HepG2 (cell line): ENCODE data around the gene NUDT6. TPM values are rescaled to one million over a fixed set of nuclear protein-coding genes. Genes with fewer than 3 reads are reported as not detected.

Experiments
- ATAC-seq: fragments of 200-7000 bp; cut with Tn5 transposase; 3 replicates; pipeline ENCODE4 v1.9.1; 2020; ENCODE audit warnings: mild to moderate bottlenecking, moderate library complexity
- BruUV-seq: library from RNA; stranded (reverse); fragments of 400-500 nt; replicated peaks from 2 replicates; lab custom pipeline; 2021; lab: Mats Ljungman, UMichigan
- CTCF ChIA-PET: fragments of 300-600 bp; formaldehyde crosslinking; extraction: SDS; loops from one replicate; lab custom pipeline; 2021; ENCODE audit warnings: low total read pairs, inconsistent platforms, low intra/inter-chr PET ratio; lab: Yijun Ruan, JAX
- POLR2A ChIA-PET: fragments of 350-600 bp; sonication (Branson Sonifier 250); formaldehyde crosslinking; loops from one replicate; lab custom pipeline; 2020; ENCODE audit warnings: antibody characterized with exemption, inconsistent platforms; lab: Yijun Ruan, JAX
- DNase-seq: peaks from one replicate; pipeline ENCODE4 v3.0.0-alpha.2; 2015; ENCODE audit warnings: low spot score
- FAIRE-seq: peaks from 3 replicates; lab custom pipeline; 2011; peaks lifted over from hg19 to GRCh38; lab: Jason Lieb, UNC
- H2AFZ ChIP-seq: one replicate; pipeline ENCODE4 v1.6.1; 2011; ENCODE audit warnings: low read length, inconsistent platforms
- H3K27ac ChIP-seq: fragments of 300-600 bp; 3 replicates; pipeline ENCODE4 v1.8.0; 2011; ENCODE audit warnings: mixed run types, mild to moderate bottlenecking, mixed read lengths, low read length, inconsistent platforms; ENCODE audit not compliant: insufficient read depth; ENCODE audit errors: extremely low read length
- H3K27me3 ChIP-seq, 2 experiments: fragments of 200-600 bp in 1 of 2; 2 replicates in 1 of 2; 3 replicates in 1 of 2; pipeline versions ENCODE4 v1.6.0 to v1.8.0; 2011; ENCODE audit warnings: low read length in 2 of 2, mild to moderate bottlenecking in 2 of 2, moderate library complexity in 2 of 2, inconsistent platforms in 1 of 2; ENCODE audit not compliant: insufficient read depth in 2 of 2, control insufficient read depth in 1 of 2
- H3K36me3 ChIP-seq, 2 experiments: fragments of 200-600 bp in 1 of 2; replicated peaks in 1 of 2; 2 replicates in 1 of 2; 3 replicates in 1 of 2; pipeline versions ENCODE4 v1.5.1 to v1.8.0; 2011; ENCODE audit warnings: low read length in 2 of 2, inconsistent platforms in 1 of 2; ENCODE audit not compliant: insufficient read depth in 2 of 2, control insufficient read depth in 1 of 2
- H3K4me1 ChIP-seq: 2 replicates; pipeline ENCODE4 v1.5.1; 2012; ENCODE audit warnings: low read length, inconsistent platforms; ENCODE audit not compliant: insufficient read depth
- H3K4me2 ChIP-seq: 2 replicates; pipeline ENCODE4 v1.6.0; 2011; ENCODE audit warnings: low read depth, low read length, inconsistent platforms
- H3K4me3 ChIP-seq, 3 experiments: fragments of 200-600 bp in 1 of 3; sonication (generic), shearing (Covaris generic) in 1 of 3; replicated peaks in 1 of 3; 2 replicates each; pipeline ENCODE4 v1.5.1; 2011 to 2016; ENCODE audit warnings: low read length in 3 of 3, inconsistent platforms in 2 of 3, low read depth in 2 of 3, mild to moderate bottlenecking in 2 of 3, control low read depth in 1 of 3, mixed read lengths in 1 of 3; ENCODE audit not compliant: insufficient read depth in 1 of 3
- H3K79me2 ChIP-seq: one replicate; pipeline ENCODE4 v1.6.1; 2011; ENCODE audit warnings: low read length, inconsistent platforms; ENCODE audit not compliant: insufficient read depth
- H3K9ac ChIP-seq: 2 replicates; pipeline ENCODE4 v1.6.0; 2011; ENCODE audit warnings: mild to moderate bottlenecking, low read depth, low read length, inconsistent platforms; ENCODE audit not compliant: insufficient read depth
- H3K9me3 ChIP-seq: 2 replicates; pipeline ENCODE4 v1.5.1; 2012; ENCODE audit warnings: mild to moderate bottlenecking, low read length
- H4K20me1 ChIP-seq: 2 replicates; pipeline ENCODE4 v1.6.0; 2011; ENCODE audit warnings: inconsistent platforms, mild to moderate bottlenecking, low read length, moderate library complexity; ENCODE audit not compliant: insufficient read depth
- AHDC1 ChIP-seq: sonication (generic); formaldehyde crosslinking; IDR thresholded peaks from 2 replicates; pipeline ENCODE4 v1.5.1; 2020; ENCODE audit warnings: mild to moderate bottlenecking, missing genetic modification reagents, borderline replicate concordance
- ATF4 ChIP-seq, 2 experiments: fragments of 450-650 bp in 1 of 2; sonication (generic) in 1 of 2; formaldehyde crosslinking; IDR thresholded peaks; 2 replicates each; pipeline versions ENCODE4 v1.5.0 to v1.8.0; 2020 to 2022; ENCODE audit warnings: mild to moderate bottlenecking in 1 of 2, missing genetic modification reagents in 1 of 2
- CEBPB ChIP-seq: IDR thresholded peaks from 2 replicates; pipeline ENCODE4 v1.6.1; 2011; ENCODE audit warnings: low read depth, low read length, improper control_type of control experiment, borderline replicate concordance
- CEBPG ChIP-seq: IDR thresholded peaks from 2 replicates; pipeline ENCODE4 v1.6.1; 2016
- CSRNP1 ChIP-seq: sonication (generic); formaldehyde crosslinking; IDR thresholded peaks from 2 replicates; pipeline ENCODE4 v1.8.1; 2023; ENCODE audit warnings: mild to moderate bottlenecking, missing genetic modification reagents
- LCORL ChIP-seq, 2 experiments: fragments of 450-650 bp in 1 of 2; sonication (generic) in 1 of 2; formaldehyde crosslinking in 1 of 2; IDR thresholded peaks; 2 replicates each; pipeline versions ENCODE4 v1.5.0 to v1.6.1; 2017 to 2020; ENCODE audit warnings: antibody characterized with exemption in 1 of 2, missing genetic modification reagents in 1 of 2
- MAF1 ChIP-seq: sonication (generic); formaldehyde crosslinking; IDR thresholded peaks from 2 replicates; pipeline ENCODE4 v1.5.0; 2020; ENCODE audit warnings: missing genetic modification reagents, borderline replicate concordance
- MBD4 ChIP-seq: IDR thresholded peaks from 2 replicates; pipeline ENCODE4 v1.6.1; 2012; ENCODE audit warnings: low read length, inconsistent platforms, borderline replicate concordance
- TBX2 ChIP-seq: sonication (generic); formaldehyde crosslinking; IDR thresholded peaks from 2 replicates; pipeline ENCODE4 v1.5.0; 2020; ENCODE audit warnings: missing genetic modification reagents, mild to moderate bottlenecking, borderline replicate concordance
- ZNF615 ChIP-seq: sonication (generic); formaldehyde crosslinking; IDR thresholded peaks from 2 replicates; pipeline ENCODE4 v1.5.0; 2020; ENCODE audit warnings: mild to moderate bottlenecking, missing genetic modification reagents, borderline replicate concordance
- WGBS: methylation state at CpG from one replicate; pipeline ENCODE4 v1.1.6; 2017; ENCODE audit warnings: low lambda C conversion rate; 5-methylcytosine and 5-hydroxymethylcytosine counted together
- in situ Hi-C: cut with HindIII; loops from 2 replicates; pipeline ENCODE4 v1.10.0; 2017; ENCODE audit warnings: low pct_unique_long_range_greater_than_20kb; ENCODE audit not compliant: extremely low pct_ligation_motif_present
- intact Hi-C: fragments of 100-400 bp; cut with micrococcal nuclease; formaldehyde crosslinking; loops from one replicate; pipeline ENCODE4 v1.10.0; 2022; ENCODE audit not compliant: unreplicated experiment
- polyA plus RNA-seq, 8 experiments: library from polyadenylated mRNA; depleted of rRNA in 3 of 8; stranded (reverse) in 7 of 8; unstranded in 1 of 8; fragments of >200 nt; fragmentation: Illumina TruSeq in 4 of 8; extraction: Trizol in 4 of 8; gene quantifications; 2 replicates each; pipeline versions ENCODE4 v1.2.1 to v1.2.3, GENCODE V29; 2011 to 2016; ENCODE audit warnings: low read depth in 4 of 8, missing spikeins in 1 of 8, mixed read lengths in 1 of 8; ENCODE audit not compliant: insufficient read depth in 1 of 8
- total RNA-seq, 5 experiments: library from RNA; depleted of rRNA; stranded (reverse); fragments of >200 nt; fragmentation: Illumina TruSeq; extraction: Trizol; gene quantifications; 2 replicates each; pipeline ENCODE4 v1.2.3, GENCODE V29; 2016; ENCODE audit warnings: low read depth in 1 of 5

The NUDT6 gene
- total and polyA plus RNA-seq, 2 of the 13 experiments (the other 11 are each of a cell fraction or from before 2014, with no cell fraction given) = 4.8 to 8.3 TPM

GRCh38 chr4:122873821-122874593 is 48.4 kb downstream of the NUDT6 start:
- Histone ChIP-seq H4K20me1 (no peaks in the 10 kb centered on the region), H3K4me3 (no peak overlapping the region), H3K4me1 (peaks cover 6% of the 10 kb centered on the region; the same call in 1 of the 2 replicates), H3K9me3 (no peaks in the 10 kb centered on the region), H3K79me2 (no peaks in the 10 kb centered on the region), H3K4me2 (no peak overlapping the region), H3K9ac (no peak overlapping the region), H2AFZ (no peak overlapping the region), H3K27me3 (no peaks in the 10 kb centered on the region), H3K36me3 (no peaks in the 10 kb centered on the region), H3K27ac (no peak overlapping the region)
- DNase-seq (peak; percentile 5), FAIRE-seq (no peak), ATAC-seq (no peak)
- POLR2A ChIA-PET = no interaction called here
- TF ChIP-seq ZNF615 (CRISPR knock-in tag) (no peak), ATF4 (CRISPR knock-in tag; IDR thresholded peaks at IDR 0.05) (0 out of 4 replicates have a peak, but pooled peaks of 1 of the 2 experiments have one; percentile 29), MBD4 (no peak), TBX2 (CRISPR knock-in tag) (no peak), CSRNP1 (CRISPR knock-in tag) (no peak), LCORL (IDR thresholded peaks at IDR 0.05) (no peak), LCORL (CRISPR knock-in tag; IDR thresholded peaks at IDR 0.05) (no peak), CEBPG (CRISPR knock-in tag) (peak; percentile 60), AHDC1 (CRISPR knock-in tag) (no peak), CEBPB (peak; percentile 86), MAF1 (CRISPR knock-in tag) (no peak)
- intact Hi-C loops = loop anchor here (1.0 kb wide), 1 partner anchor 45 kb away; no protein-coding TSS in a partner anchor
- no TSS peak for BruUV-seq
- in situ Hi-C loops = no loop called here
- CTCF ChIA-PET = no interaction called here
- WGBS = 25% methylated on average over 4 of the region's 4 CpGs
